ENCODE measurements around the gene ARHGEF3. TPM values are rescaled to one million over a fixed set of nuclear protein-coding genes. Genes with fewer than 3 reads are reported as not detected.

Gene ARHGEF3
- total RNA-seq, 1 donor from 2014 or later, result 4.2 TPM

- Mint-ChIP-seq H3K4me1 (peaks cover 49% of the 10 kb centered on the region), H3K4me3 (peak overlapping the region; percentile 51), H3K27ac (ENCODE audit: unreplicated experiment) (no peak overlapping the region), H3K36me3 (ENCODE audit: low read depth) (peaks cover 45% of the 10 kb centered on the region), H3K9me3 (peaks cover 5% of the 10 kb centered on the region), H3K27me3 (ENCODE audit: low read depth) (no peaks in the 10 kb centered on the region)
- TF ChIP-seq CTCF (conservative IDR thresholded peaks at IDR 0.05), result no peak
- DNase-seq (ENCODE audit: low read depth, low spot score), result no peak
Observed at GRCh38 chr3:56680054-56680580, 121.6 kb downstream of the ARHGEF3 start.

Other genes starting within 250 kb of the ARHGEF3 start
- gene CCDC66, start 244.8 kb downstream of the ARHGEF3 start, total RNA-seq, result 30.0 and 30.9 TPM in 2 replicates
- 62.2 and 62.7 TPM in 2 replicates for gene TASOR, start 118.7 kb downstream of the ARHGEF3 start, total RNA-seq

Measured in neural crest cell (in vitro differentiated cells).